Urothelium cell line (cell line): ENCODE data around the gene ATP9B.
A peak's percentile ranks its signal among the peaks of the same experiment; 100 is the strongest.

Source experiments
- DNase-seq: peaks from one replicate; pipeline ENCODE4 v3.0.0; 2011; ENCODE audit warnings: low spot score, mixed read lengths
- FAIRE-seq: peaks from 2 replicates; lab custom pipeline; 2011; peaks lifted over from hg19 to GRCh38; lab: Jason Lieb, UNC

Gene ATP9B

DNA sequence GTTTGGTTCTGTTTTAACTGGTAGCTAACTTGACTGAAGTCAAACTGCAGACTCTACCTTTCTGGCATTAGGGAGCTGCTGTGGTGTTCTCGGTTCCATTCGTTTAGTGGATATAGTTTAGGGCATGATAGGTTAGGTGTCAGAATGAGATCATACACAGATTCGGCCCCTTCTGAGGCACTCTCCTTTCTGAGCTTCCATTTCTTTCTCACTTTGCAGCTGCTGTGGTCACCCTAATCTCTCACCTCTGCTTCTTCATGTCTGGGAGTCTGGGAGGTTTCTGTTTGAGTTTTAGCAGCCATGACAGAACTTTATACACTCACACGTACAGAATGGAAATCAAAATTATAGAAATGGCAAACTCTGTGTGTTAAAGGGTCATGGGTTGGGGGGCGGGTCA is 122.8 kb downstream of the ATP9B start:
- DNase-seq, result no peak

GRCh38 chr18:79193826-79194225 is 124.6 kb downstream of the ATP9B start:
- no peak for FAIRE-seq
- DNase-seq, result no peak

More for the DNA sequence above, 122.8 kb downstream of the ATP9B start:
- FAIRE-seq, result no peak

DNA sequence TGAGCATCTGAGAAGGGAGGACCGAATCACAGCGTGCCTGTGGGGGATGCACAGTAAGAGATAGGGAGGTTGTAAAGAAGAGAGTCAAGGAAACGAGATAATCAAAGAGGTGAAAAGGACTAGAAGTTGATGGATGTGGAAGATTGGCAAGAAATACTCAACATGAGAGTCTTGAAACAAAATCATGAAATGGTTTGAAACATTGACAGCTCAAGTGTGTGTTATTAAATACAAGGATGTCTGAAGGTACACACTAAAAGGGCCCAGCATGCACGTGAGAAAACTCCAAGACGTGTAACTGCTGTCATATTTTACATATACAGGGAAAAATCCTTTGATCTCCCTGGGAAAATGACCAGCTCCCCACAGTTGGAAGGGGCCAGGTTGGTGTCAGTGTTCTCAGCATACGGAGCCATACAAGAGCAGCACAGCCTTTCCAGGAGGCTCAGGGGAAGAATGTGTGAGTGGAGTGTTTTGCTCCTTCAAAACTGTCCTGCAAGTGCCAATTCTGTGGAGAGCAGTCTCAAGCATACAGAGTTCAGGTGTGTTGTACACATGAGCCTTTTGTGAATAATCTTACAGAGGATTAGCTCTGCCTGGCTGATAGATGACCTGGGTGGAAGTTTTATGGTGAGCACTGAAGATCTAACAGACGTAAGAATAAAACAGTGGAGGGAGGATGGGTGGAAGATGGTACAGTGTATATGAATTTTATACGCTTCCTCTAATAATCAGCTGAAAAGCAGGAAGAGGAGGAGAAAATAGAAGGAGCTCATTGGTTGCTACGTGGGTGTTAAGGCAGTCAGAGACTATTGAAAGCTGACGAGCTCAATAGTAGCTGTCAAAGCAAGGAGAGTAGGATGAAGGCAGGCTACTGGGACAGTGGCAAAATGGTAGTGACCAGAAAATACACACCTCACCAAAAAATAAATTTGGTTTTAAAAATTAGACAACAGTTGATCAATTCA is 126.8 kb downstream of the ATP9B start:
- DNase-seq (no peak), FAIRE-seq (no peak)

- no peak for DNase-seq
- no peak for FAIRE-seq
These were observed 128.3 kb downstream of the ATP9B start for GRCh38 chr18:79197531-79197930.

DNA sequence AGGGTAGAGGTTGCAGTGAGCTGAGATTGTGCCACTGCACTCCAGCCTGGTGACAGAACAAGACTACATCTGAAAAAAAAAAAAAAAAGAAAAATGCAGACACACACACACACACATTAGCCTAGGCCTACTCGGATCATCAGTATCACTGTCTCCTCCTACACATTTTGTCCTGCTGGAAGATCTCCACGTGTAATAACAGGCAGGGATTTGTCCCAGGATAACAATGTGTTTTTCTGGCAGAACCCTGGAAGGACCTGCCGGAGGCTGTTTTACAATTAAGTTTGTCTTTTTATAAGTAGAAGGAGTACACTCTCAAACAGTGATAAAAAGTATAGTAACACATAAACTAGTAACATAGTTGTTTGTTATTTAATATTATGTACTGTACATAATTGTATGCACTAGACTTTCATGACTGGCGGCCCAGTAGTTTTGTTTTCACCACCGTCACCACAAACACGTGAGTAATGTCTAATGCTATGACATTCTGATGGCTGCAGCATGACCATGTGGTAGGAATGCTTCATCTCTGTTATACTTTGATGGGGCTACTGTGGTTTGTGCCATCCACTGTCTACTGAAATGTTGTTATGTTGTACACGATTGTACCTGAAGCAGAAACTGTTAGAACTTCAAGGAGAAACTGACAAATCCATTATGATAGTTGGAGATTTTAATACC is 130.6 kb downstream of the ATP9B start:
- DNase-seq (peak; percentile 48), FAIRE-seq (no peak)

DNA sequence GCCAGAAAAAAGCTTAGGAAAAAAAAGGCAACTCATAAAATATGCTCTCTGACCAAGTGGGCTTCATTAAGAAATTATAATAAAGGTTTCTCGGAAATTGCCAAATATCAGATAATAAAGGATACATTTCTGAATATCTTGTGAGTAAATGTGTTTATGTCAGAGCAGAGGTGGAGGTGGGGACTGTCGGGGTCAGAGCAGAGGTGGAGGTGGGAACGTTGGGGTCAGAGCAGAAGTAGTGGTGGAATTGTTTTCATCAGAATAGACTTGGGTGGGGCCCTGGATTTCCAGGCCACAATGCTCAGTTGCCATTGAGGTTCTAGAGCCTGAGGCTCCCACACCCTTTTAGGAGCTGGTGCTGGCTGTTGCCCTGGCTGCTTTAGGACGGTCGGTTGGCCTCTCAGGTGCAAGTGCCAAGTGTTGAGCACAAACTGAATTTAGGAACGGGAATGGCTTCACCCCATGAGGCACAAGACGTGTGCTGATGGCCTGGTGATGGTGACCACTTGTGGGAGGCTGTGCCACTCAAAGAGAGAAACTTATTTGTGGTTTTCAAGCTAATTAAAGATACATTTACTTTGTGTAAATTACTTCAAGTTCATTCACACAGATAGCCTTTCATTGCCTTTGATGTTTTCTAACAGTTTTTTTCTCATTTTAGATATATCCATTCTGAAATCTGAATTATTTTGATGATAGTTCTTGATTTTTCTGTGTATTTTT is 131.5 kb downstream of the ATP9B start:
- peak; percentile 100 for FAIRE-seq

GRCh38 chr18:79203017-79203605 is 133.9 kb downstream of the ATP9B start:
- DNase-seq, result peak; percentile 71
- FAIRE-seq, result no peak

More for the DNA sequence above, 131.5 kb downstream of the ATP9B start:
- peak; percentile 63 for DNase-seq

GRCh38 chr18:79204889-79205807 is 136.0 kb downstream of the ATP9B start:
- DNase-seq (no peak), FAIRE-seq (no peak)

DNA sequence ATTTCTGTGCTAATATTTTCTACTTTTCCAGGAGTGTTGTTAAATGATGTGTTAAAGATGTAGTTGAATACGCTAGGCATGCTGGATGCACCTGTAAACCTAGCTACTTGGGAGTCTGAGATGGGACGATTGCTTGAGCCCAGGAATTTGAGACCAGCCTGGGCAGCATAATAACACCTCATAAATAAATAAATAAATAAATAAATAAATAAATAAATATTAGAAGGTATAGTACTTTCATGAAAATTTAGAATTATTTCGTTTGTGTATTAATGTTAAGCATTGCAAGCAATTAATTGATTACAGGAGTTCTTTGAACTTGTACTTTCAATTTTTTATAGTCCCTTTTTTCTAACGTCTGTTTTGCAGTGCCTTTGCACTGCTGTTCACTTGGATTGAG is 137.2 kb downstream of the ATP9B start:
- FAIRE-seq (no peak), DNase-seq (no peak)

- no peak for FAIRE-seq
These were observed 139.7 kb downstream of the ATP9B start for GRCh38 chr18:79208906-79209305.

GRCh38 chr18:79210002-79210910 is 141.1 kb downstream of the ATP9B start:
- no peak for DNase-seq
- no peak for FAIRE-seq

More at GRCh38 chr18:79208906-79209305, 139.7 kb downstream of the ATP9B start:
- DNase-seq, result no peak

- DNase-seq (no peak), FAIRE-seq (no peak)
These were observed 142.7 kb downstream of the ATP9B start for GRCh38 chr18:79211844-79212243.

DNA sequence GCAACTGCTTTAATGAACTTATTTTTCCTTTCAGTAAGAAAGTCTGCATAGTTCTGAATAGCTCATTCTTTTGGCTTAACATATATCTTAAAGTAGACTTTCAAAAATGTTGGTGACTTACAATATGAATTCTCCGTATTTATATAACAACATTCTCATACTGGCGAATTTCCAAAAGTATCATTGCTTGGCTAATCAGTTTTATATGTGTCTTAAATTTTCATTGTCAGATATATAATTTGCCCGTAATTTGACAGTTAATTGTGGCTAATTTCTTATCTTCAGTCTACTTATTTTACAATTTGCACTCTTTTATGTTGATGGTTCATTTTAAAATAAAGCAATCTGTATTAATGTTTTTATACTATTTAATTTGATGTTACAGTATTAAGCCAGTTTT is 144.9 kb downstream of the ATP9B start:
- DNase-seq (no peak), FAIRE-seq (no peak)

DNA sequence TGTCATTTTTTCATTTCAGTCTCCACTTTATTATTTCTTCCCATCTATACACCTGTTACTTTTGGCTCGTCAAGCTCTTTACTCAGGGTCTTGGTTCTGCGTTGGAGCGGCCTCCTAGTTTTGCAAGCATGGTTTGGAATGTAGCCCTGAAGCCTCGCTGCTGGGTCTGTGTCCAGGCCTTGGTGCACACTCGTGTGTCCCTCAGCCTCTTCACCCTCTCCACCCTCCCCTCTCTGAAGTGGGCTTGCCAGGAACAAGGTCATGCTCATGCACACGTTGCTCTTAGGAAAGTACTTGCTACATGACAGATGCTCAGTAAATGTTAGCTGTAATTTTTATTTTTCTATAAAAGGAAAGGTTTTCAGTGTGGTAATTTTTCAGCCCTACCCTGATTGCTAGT is 147.0 kb downstream of the ATP9B start:
- FAIRE-seq, result no peak
- no peak for DNase-seq

GRCh38 chr18:79217979-79218604 is 148.9 kb downstream of the ATP9B start:
- no peak for DNase-seq
- FAIRE-seq, result no peak

- FAIRE-seq, result no peak
- no peak for DNase-seq
These were observed 149.5 kb downstream of the ATP9B start for GRCh38 chr18:79218605-79219190.

DNA sequence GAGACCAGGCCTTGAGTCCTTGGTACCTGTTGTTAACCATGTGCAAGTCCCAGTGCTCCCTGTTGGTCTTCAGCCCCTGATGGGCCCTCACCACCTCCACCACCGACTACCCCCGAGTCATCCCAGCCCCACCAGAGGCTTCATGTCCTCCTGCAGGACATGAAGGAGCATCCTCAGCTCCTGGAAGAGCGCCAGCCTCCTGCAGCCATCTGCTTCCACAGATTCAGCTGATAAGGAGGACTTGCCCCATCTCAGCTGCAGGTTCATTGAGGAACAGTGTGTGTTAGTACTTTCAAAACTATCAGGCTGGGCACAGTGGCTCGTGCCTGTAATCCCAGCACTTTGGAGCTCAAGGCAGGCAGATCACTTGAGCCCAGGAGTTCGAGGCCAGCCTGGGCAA is 151.9 kb downstream of the ATP9B start:
- DNase-seq (no peak), FAIRE-seq (no peak)

- no peak for FAIRE-seq
- DNase-seq, result no peak
These were observed 153.6 kb downstream of the ATP9B start for GRCh38 chr18:79222790-79223189.
